ENCODE measurements around the gene KRT15. TPM values are rescaled to one million over a fixed set of nuclear protein-coding genes. Genes with fewer than 3 reads are reported as not detected.
A peak's percentile ranks its signal among the peaks of the same experiment; 100 is the strongest.

The KRT15 gene
- total RNA-seq, 2 experiments from 2014 or later: not detected

DNA sequence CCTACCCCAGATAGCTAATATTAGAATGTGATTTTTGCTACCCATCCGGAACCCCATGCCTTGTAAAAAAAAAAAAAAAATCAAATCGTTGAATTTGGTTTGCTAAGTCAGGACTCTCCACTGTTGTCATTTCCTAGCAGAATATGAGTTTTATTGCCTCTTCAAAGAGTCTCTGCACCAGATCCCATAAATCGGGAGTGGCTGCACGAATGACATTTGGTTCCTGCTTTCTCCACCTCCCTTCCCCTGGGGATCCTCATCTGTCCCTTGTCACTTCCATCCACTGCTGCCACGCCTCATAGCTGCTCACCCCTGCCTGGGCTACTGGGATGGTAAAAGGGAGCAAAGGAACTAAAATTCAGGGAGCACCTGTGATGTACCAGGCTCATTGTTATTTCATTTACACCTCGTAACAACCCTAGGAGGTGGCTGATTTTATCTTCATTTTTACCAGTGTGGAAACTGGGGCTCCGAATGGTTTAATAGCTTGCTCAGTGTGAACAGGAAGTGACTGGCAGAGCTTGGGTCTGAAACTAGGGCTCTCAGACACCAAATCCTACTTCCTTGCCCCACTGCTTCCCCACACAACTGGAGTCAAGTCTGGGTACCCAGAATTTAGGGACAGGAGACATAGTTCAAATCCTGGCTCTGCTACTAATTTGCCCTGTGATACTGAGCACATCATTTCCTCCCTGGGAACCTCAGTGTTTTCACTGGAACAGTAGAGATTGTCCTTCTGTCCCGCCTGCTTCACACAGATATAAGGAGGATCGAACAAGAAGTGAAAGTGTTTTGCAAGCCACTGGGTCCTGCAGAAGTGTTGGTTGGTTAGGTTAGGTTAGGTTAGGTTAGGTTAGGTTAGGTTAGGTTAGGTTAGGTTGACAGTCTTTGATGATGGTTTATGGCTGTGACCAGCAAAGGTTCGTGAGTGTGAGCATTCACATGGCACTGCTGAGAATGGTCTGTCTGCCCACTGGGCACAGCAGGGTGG lies 28.4 kb downstream of the KRT15 start:
- Mint-ChIP-seq H3K27ac (no peak overlapping the region), H3K4me1 (peaks cover 9% of the 10 kb centered on the region), H3K9me3 (no peaks in the 10 kb centered on the region), H3K36me3 (ENCODE audit: low read depth) (no peaks in the 10 kb centered on the region), H3K27me3 (no peaks in the 10 kb centered on the region), H3K4me3 (no peak overlapping the region)
- CTCF ChIA-PET: interaction anchor here (0.7 to 1.2 kb wide), 2 partner anchors 588 to 752 kb away, joined by 3 read pairs; no protein-coding TSS in a partner anchor
- no peak for DNase-seq
- POLR2A ChIA-PET: no interaction called here

GRCh38 chr17:41489531-41489930 lies 29.2 kb downstream of the KRT15 start, which contains the start of gene KRT36:
TSS of gene KRT36 (minus strand) at chr17:41489910. CDS start at chr17:41489864, 46 bp downstream.
- H3K36me3 Mint-ChIP-seq (ENCODE audit: low read depth): no peaks in the 10 kb centered on the region
- ChIA-PET POLR2A (no interaction called here), CTCF (interaction anchor here (0.7 kb wide), 1 partner anchor 751 kb away, joined by 3 read pairs; no protein-coding TSS in a partner anchor)
- H3K27me3 Mint-ChIP-seq: no peaks in the 10 kb centered on the region
- DNase-seq: no peak
- H3K9me3 Mint-ChIP-seq: no peaks in the 10 kb centered on the region
- H3K4me3 Mint-ChIP-seq: no peak within 1 kb of the TSS
- no peak within 1 kb of the TSS for H3K27ac Mint-ChIP-seq
- H3K4me1 Mint-ChIP-seq: peaks cover 9% of the 10 kb centered on the region

DNA sequence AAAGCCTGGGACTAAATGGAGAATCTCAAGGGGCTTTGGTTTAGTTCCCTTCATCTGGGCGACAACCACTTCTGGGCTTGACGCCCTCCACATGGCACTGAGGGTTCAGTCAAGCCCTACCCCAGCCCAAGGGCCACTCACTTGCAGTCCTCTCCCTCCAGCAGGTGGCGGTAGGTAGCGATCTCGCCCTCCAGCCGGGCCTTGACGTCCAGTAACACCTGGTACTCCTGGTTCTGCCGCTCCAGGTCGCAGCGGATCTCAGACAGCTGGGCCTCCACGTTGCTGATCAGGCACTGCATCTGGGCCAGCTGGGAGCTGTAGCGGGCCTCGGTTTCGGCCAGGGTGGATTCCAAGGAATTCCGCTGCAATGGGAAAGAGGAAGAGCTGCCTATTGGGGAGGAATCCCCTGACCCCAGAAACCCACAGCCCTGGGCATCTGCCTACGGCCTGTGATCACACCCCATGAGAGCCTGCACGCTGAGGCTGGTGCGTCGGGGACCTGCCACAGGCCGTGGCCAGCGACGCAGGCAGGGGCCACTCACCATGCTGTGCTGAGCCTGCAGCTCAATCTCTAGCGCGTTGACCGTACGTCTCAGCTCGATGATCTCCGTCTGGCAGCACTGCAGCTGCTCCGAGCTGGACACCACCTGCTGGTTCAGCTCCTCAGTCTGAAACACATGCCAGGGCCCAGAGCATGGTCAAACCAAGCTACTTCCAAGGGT lies 31.7 kb downstream of the KRT15 start:
- Mint-ChIP-seq H3K36me3 (ENCODE audit: low read depth) (no peaks in the 10 kb centered on the region), H3K4me1 (peaks cover 9% of the 10 kb centered on the region), H3K27ac (no peak overlapping the region), H3K27me3 (no peaks in the 10 kb centered on the region), H3K9me3 (no peaks in the 10 kb centered on the region), H3K4me3 (no peak overlapping the region)
- CTCF ChIA-PET: interaction anchor here (1.3 kb wide), 1 partner anchor 9 kb away, joined by 5 read pairs; no protein-coding TSS in a partner anchor
- peak; percentile 34 for DNase-seq
- POLR2A ChIA-PET: no interaction called here

- Mint-ChIP-seq H3K36me3 (ENCODE audit: low read depth) (no peaks in the 10 kb centered on the region), H3K4me3 (no peak overlapping the region), H3K27ac (no peak overlapping the region), H3K4me1 (peaks cover 9% of the 10 kb centered on the region), H3K9me3 (no peaks in the 10 kb centered on the region), H3K27me3 (no peaks in the 10 kb centered on the region)
- ChIA-PET POLR2A (no interaction called here), CTCF (interaction anchor here (1.3 kb wide), 1 partner anchor 9 kb away, joined by 5 read pairs; no protein-coding TSS in a partner anchor)
- DNase-seq: no peak
Observed at GRCh38 chr17:41486316-41486715, 32.4 kb downstream of the KRT15 start.

DNA sequence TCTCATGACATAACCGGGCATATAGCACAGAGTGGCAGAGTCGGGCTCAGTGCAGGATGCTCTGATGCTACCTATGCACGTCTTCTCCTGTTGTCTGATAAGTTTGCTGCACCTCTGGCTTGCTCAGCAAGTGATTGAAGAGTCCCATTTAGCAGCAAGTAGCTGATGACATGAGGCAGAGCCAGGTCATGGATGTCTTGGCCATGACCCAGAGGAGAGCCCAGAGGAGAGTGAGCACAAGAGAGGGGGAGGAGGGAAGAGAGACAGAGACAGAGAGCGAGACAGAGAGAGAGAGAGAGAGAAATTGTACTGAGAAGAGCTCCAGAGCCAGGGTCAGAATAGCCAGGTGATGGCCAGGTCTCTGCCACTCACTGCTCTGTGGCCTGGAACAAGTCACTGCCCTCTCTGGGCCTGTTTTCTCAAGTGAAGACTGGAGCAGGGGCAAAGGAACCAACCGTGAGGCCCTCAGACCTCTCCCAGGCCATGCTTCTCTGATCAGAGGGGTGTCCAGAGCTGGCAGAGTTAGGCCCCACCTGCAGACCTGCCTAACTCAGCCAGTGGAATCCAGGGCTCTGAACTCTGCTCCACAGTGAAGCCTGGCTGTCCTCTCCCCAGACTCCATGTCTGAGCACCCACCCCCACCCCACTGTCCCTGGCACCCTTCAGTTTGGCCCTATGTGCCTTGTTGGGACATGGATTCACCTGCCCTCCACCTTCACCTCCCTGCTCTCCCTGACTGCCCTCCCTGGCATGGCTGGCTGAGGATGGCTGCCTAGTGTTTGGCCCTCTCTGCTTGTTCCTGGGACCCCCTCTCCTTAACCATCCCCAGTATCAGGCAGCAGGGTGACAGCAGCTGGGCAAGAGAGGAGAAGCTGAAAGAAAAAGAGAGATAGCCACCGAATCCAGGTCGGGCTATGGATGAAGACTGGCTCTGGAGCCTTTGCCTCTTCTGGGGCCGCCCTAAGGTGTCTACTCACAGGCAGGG lies 33.5 kb downstream of the KRT15 start:
- H3K27ac Mint-ChIP-seq: no peak overlapping the region
- no peaks in the 10 kb centered on the region for H3K36me3 Mint-ChIP-seq (ENCODE audit: low read depth)
- no peak overlapping the region for H3K4me3 Mint-ChIP-seq
- peaks cover 3% of the 10 kb centered on the region for H3K4me1 Mint-ChIP-seq
- POLR2A ChIA-PET: interaction anchor here (0.5 kb wide), 1 partner anchor 522 kb away, joined by 7 read pairs; no protein-coding TSS in a partner anchor
- no peaks in the 10 kb centered on the region for H3K27me3 Mint-ChIP-seq
- CTCF ChIA-PET: interaction anchor here (0.6 to 1.5 kb wide), 3 partner anchors 9 to 701 kb away, joined by 3 to 4 read pairs (median 3); no protein-coding TSS in a partner anchor
- DNase-seq: no peak
- H3K9me3 Mint-ChIP-seq: no peaks in the 10 kb centered on the region

GRCh38 chr17:41483991-41484826 lies 34.5 kb downstream of the KRT15 start:
- POLR2A ChIA-PET: no interaction called here
- DNase-seq: no peak
- no peak overlapping the region for H3K4me3 Mint-ChIP-seq
- no peaks in the 10 kb centered on the region for H3K27me3 Mint-ChIP-seq
- H3K4me1 Mint-ChIP-seq: no peaks in the 10 kb centered on the region
- H3K36me3 Mint-ChIP-seq (ENCODE audit: low read depth): no peaks in the 10 kb centered on the region
- no peak overlapping the region for H3K27ac Mint-ChIP-seq
- H3K9me3 Mint-ChIP-seq: no peaks in the 10 kb centered on the region
- CTCF ChIA-PET: interaction anchor here (0.5 to 1.5 kb wide), 4 partner anchors 10 to 1985 kb away, joined by 3 to 4 read pairs (median 3); no protein-coding TSS in a partner anchor

DNA sequence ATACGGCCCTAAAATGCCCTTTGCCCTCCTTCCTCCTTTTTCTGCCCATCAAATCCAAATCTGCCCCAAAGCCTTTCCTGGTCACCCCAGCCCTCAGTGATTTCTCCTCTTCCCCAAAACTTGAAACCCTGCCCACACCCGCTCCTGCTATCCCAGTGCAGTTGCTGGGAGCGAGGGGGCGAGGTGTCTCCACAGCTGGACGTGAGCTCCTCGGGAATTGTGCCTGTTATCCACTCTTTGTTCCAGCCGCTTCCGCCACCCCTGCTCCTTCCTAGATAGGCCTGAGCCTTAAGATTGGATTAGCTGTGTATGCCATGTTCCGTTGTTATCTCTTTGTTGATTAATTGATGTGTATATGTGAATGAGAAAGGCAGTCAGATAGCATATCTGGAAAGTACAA lies 35.2 kb downstream of the KRT15 start:
- DNase-seq: no peak
- no peak overlapping the region for H3K27ac Mint-ChIP-seq
- H3K4me1 Mint-ChIP-seq: no peaks in the 10 kb centered on the region
- no peaks in the 10 kb centered on the region for H3K9me3 Mint-ChIP-seq
- H3K4me3 Mint-ChIP-seq: no peak overlapping the region
- no peaks in the 10 kb centered on the region for H3K36me3 Mint-ChIP-seq (ENCODE audit: low read depth)
- CTCF ChIA-PET: interaction anchor here (0.5 to 1.5 kb wide), 3 partner anchors 10 to 1984 kb away, joined by 3 read pairs; no protein-coding TSS in a partner anchor
- H3K27me3 Mint-ChIP-seq: no peaks in the 10 kb centered on the region
- POLR2A ChIA-PET: no interaction called here

DNA sequence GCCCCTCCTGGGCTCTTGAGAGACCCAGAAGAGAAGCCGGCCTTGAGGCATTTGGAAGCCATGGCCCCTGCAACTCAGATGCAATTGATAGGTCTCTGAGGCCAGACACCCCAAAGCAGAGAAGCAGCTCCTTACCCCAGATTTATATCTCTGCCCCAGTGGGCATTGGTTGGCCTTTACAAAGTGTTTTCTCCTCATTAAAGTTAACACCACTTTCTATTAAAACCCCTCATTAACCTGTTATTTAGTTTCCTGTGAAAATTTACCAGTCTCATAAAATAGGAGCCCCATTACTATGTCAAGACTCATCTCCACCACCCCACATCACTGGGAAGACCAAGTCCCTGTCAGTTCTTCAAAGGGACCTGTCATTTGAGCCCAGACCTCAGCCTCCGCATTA lies 37.7 kb downstream of the KRT15 start, which contains the start of gene KRT35:
Gene KRT35 (minus strand): TSS at position 116 of the 400 bp plus-strand sequence. CDS start 54 bp downstream, at position 62.
- ChIA-PET POLR2A (no interaction called here), CTCF (no interaction called here)
- no peaks in the 10 kb centered on the region for H3K36me3 Mint-ChIP-seq (ENCODE audit: low read depth)
- H3K9me3 Mint-ChIP-seq: no peaks in the 10 kb centered on the region
- H3K4me1 Mint-ChIP-seq: no peaks in the 10 kb centered on the region
- no peaks in the 10 kb centered on the region for H3K27me3 Mint-ChIP-seq
- no peak for DNase-seq
- H3K4me3 Mint-ChIP-seq: no peak within 1 kb of the TSS
- H3K27ac Mint-ChIP-seq: no peak within 1 kb of the TSS

GRCh38 chr17:41480581-41480980 lies 38.1 kb downstream of the KRT15 start:
- Mint-ChIP-seq H3K27ac (no peak overlapping the region), H3K4me1 (no peaks in the 10 kb centered on the region), H3K9me3 (no peaks in the 10 kb centered on the region), H3K36me3 (ENCODE audit: low read depth) (no peaks in the 10 kb centered on the region), H3K27me3 (no peaks in the 10 kb centered on the region), H3K4me3 (no peak overlapping the region)
- ChIA-PET POLR2A (no interaction called here), CTCF (no interaction called here)
- DNase-seq: no peak

- H3K4me1 Mint-ChIP-seq: no peaks in the 10 kb centered on the region
- no peak overlapping the region for H3K4me3 Mint-ChIP-seq
- H3K36me3 Mint-ChIP-seq (ENCODE audit: low read depth): no peaks in the 10 kb centered on the region
- H3K9me3 Mint-ChIP-seq: no peaks in the 10 kb centered on the region
- CTCF ChIA-PET: no interaction called here
- POLR2A ChIA-PET: no interaction called here
- no peak overlapping the region for H3K27ac Mint-ChIP-seq
- no peaks in the 10 kb centered on the region for H3K27me3 Mint-ChIP-seq
- DNase-seq: no peak
Observed at GRCh38 chr17:41480136-41480535, 38.6 kb downstream of the KRT15 start.

GRCh38 chr17:41478237-41478636 lies 40.5 kb downstream of the KRT15 start:
- Mint-ChIP-seq H3K27me3 (no peaks in the 10 kb centered on the region), H3K36me3 (ENCODE audit: low read depth) (no peaks in the 10 kb centered on the region), H3K4me1 (no peaks in the 10 kb centered on the region), H3K27ac (no peak overlapping the region), H3K4me3 (no peak overlapping the region), H3K9me3 (no peaks in the 10 kb centered on the region)
- CTCF ChIA-PET: interaction anchor here (1.2 kb wide), 1 partner anchor 15 kb away, joined by 3 read pairs; no protein-coding TSS in a partner anchor
- no peak for DNase-seq
- POLR2A ChIA-PET: no interaction called here

All from activated CD4-positive, alpha-beta T cell treated with anti-CD3 and anti-CD28 coated beads, Interleukin-2, amount 10 ng/mL, durations not matched to agents 7 days and 5 days (primary cell).